SU-DHL-6 (cell line): ENCODE results near the gene DAGLB.

Experiments
- CTCF ChIP-seq: fragments of 200-600 bp; sonication (generic); IDR thresholded peaks from one replicate; pipeline ENCODE4 v1.5.1; 2017; ENCODE audit warnings: antibody characterized with exemption, mild to moderate bottlenecking, low read length, moderate library complexity; ENCODE audit not compliant: insufficient read depth, poor library complexity, severe bottlenecking
- EZH2phosphoT487 ChIP-seq: fragments of 200-600 bp; sonication (generic), shearing (Covaris generic); conservative IDR thresholded peaks from 2 replicates; pipeline ENCODE4 v1.6.1; 2018; ENCODE audit warnings: mild to moderate bottlenecking, antibody characterized with exemption, low read length, moderate library complexity, mixed read lengths

GRCh38 chr7:6394114-6394513 lies 53.6 kb downstream of the DAGLB start:
- TF ChIP-seq CTCF (no peak), EZH2phosphoT487 (no peak)
